Activated T-cell treated with anti-CD3 and anti-CD28 coated beads, Interleukin-2, amount 50 U/mL, for 72 hours (primary cell): ENCODE results near the gene CYB5B. TPM values are rescaled to one million over a fixed set of nuclear protein-coding genes. Genes with fewer than 3 reads are reported as not detected.
"Not testable (repeated sequence)": the region's sequence is repeated elsewhere in the genome, so short reads cannot be mapped to it uniquely, and the experiment has no call there.

Source experiments
- ATAC-seq, 2 donors: fragments of 150-1000 bp; cut with Tn5 transposase; replicated peaks in 1 of 2; 2 replicates each; pipeline ENCODE4 v1.10.0; 2021; ENCODE audit warnings: moderate library complexity in 2 of 2, mild to moderate bottlenecking in 1 of 2
- DNase-seq, 2 donors: peaks; one replicate each; pipeline ENCODE4 v3.0.0; 2021 to 2022; ENCODE audit warnings: mixed read lengths in 1 of 2
- H3K27ac Mint-ChIP-seq: one replicate; pipeline ENCODE4 v1.8.0; 2022; ENCODE audit warnings: mild to moderate bottlenecking, moderate library complexity, mixed read lengths
- H3K27me3 Mint-ChIP-seq: one replicate; pipeline ENCODE4 v1.8.0; 2022; ENCODE audit warnings: low read depth, mixed read lengths
- H3K36me3 Mint-ChIP-seq, 2 donors: one replicate each; pipeline ENCODE4 v1.8.0; 2022; ENCODE audit warnings: mixed read lengths in 2 of 2, mild to moderate bottlenecking in 1 of 2; ENCODE audit not compliant: insufficient read depth in 2 of 2
- H3K4me1 Mint-ChIP-seq: one replicate; pipeline ENCODE4 v1.8.0; 2022; ENCODE audit warnings: low read depth, mixed read lengths
- H3K4me3 Mint-ChIP-seq, 2 donors: one replicate each; pipeline ENCODE4 v1.8.0; 2022; ENCODE audit warnings: mild to moderate bottlenecking in 2 of 2, mixed read lengths in 2 of 2, moderate library complexity in 2 of 2
- H3K9me3 Mint-ChIP-seq, 2 donors: one replicate each; pipeline ENCODE4 v1.8.0; 2022; ENCODE audit warnings: mixed read lengths in 2 of 2
- total RNA-seq, 2 donors: library from RNA; stranded (reverse); gene quantifications; one replicate each; pipeline ENCODE4 v1.2.3, GENCODE V29; 2022

CYB5B gene
- total RNA-seq, 2 donors from 2014 or later = 176 to 197 TPM

DNA sequence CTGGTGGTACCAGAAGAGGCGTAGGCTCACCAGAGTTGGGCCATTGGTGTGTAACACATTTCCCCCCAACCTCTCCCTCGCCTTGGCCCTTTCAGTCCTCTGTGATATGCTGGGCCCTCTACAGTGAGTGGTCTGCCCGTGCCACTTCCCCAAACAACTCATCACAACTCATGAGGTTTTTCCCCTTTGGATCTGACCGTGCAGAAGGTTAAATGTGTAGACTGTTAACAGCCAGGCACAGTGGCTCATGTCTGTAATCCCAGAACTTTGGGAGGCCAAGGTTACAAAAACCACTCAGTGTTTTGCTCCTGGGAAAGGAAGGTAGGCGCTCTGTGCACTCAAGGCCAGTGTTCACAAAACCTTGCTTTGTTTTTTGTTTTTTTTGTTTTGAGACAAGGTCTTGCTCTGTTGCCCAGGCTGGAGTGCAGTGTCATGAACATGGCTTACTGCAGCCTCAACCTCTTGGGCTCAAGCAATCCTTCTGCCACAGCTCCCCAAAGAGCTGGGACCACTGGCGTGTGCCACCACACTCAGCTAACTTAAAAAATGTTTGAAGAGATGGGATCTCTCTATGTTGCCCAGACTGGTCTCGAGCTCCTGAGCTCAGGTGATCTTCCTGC lies 11.3 kb upstream of the CYB5B start:
- no peak for ATAC-seq
- DNase-seq = no peak
- H3K9me3 Mint-ChIP-seq = no peaks in the 10 kb centered on the region
- no peaks in the 10 kb centered on the region for H3K36me3 Mint-ChIP-seq
- no peak overlapping the region for H3K4me3 Mint-ChIP-seq
- no peaks in the 10 kb centered on the region for H3K27me3 Mint-ChIP-seq
- no peak overlapping the region for H3K27ac Mint-ChIP-seq
- H3K4me1 Mint-ChIP-seq = peaks cover 18% of the 10 kb centered on the region

DNA sequence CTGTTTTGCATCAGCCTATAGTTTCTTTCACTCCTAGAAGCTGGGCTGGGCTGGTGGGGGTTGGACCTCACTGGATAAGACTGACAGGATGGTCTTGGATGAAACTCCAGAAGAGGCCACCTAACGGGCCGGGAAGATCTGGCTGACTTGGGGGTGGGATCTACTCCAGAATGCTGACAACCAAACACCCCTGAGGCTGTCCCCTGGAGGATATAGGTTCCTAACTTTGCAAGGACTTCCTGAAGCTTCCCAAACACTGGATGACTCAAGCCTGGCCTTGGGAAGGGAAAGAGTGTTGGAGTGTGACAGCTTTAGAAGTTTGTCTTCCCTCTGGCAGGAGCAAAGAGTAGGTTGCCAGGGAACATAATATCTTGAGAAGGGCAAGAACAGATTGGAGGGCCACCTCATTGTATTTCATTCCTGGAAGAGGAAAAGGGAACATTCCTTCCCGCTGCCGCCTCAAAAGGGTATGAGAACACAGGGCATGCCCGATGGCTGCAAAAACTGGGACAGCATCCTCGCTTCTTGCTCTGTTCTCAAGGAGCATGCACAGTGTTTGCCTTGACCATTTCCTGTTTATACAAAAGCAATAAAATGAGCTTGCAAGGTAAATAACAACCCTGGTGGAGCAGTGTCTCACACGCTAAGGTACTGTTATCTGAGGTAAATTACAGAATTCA lies 6.8 kb upstream of the CYB5B start:
- Mint-ChIP-seq H3K4me3 (no peak overlapping the region), H3K27ac (no peak overlapping the region), H3K4me1 (peaks cover 3% of the 10 kb centered on the region), H3K9me3 (no peaks in the 10 kb centered on the region), H3K36me3 (no peaks in the 10 kb centered on the region), H3K27me3 (no peaks in the 10 kb centered on the region)
- ATAC-seq = no peak
- no peak for DNase-seq

DNA sequence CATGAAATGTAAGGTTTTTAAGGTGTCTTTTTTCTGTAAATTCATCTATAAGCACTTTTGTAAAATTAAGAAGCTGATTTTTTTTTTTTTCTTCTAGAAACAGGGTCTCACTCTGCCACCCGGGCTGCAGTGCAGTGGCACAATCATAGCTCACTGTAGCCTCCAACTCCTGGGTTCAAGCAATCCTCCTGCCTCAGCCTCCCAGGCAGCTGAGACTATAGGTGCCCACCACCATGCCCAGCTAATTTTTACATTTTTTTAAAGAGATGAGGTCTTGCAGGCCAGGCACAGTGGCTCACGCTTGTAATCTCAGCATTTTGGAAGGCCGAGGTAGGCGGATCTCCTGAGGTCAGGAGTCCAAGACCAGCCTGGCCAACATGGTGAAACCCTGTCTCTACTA lies 4.5 kb upstream of the CYB5B start:
- Mint-ChIP-seq H3K27ac (no peak overlapping the region), H3K27me3 (no peaks in the 10 kb centered on the region), H3K9me3 (no peaks in the 10 kb centered on the region), H3K4me3 (no peak overlapping the region), H3K36me3 (peaks cover 4% of the 10 kb centered on the region in 2 donors), H3K4me1 (peaks cover 21% of the 10 kb centered on the region)
- DNase-seq (no peak), ATAC-seq (no peak)

DNA sequence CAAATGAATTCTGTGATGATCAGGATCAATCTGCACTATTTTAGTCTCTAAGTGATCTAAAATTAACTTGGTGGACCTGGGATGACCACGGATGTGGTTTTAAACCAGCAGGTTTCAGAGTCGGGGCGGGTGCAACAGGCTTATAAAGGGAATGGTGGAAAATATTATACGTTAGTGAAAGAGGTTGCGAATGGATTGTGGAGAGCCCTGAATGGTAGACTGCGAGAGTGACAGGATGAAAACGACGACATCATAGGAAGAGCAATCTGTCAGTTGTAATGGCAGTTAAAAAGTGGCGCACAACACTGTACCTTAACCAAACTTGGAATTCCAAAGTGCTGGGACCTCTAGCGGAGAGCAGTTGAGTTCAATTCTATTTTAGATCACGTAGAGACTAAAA lies 1.2 kb upstream of the CYB5B start:
- Mint-ChIP-seq H3K9me3 (no peaks in the 10 kb centered on the region), H3K27ac (no peak overlapping the region), H3K4me1 (peaks cover 45% of the 10 kb centered on the region), H3K36me3 (peaks cover 5 to 19% of the 10 kb centered on the region in 2 donors), H3K27me3 (no peaks in the 10 kb centered on the region), H3K4me3 (peak overlapping the region; percentile 52)
- no peak for ATAC-seq
- no peak for DNase-seq

DNA sequence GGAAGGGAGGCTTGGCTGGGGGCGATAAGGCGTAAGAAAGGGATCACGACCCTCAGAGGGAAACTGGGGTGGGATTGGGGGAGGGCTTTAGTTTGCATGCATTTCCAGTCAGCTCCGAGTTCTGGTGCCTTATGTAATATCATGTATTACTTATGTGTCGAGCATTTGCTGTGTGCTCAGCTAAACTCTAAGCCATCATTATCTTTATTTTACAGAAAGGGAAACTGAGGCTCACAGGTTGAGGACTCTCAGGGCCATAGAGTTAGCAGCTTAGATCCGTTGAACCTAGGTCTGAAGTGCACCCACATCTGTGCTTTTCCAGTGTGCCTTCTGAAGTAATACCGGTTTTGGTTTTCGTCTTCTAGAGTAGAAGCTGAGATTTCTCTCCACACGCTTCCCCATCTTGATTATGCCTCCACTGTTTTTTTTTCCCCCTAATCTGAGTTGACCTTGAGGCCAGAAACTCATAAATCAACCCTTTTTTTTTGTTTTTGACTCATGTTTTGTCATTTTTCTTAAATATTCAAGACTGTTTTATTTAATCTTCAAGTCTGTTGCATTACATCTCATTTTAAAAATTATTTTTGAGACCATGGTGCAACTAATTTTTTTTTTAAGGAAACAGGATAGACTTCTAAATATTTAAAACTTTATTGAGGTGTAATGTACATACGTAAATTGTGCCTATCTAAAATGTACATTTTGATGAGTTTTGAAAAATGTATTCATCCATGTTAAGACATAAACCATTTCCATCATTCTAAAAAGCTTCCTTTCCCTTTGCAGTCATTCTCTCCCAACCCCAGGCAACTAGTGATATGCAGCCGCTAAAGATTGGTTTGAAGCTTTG lies 741 bp downstream of the CYB5B start:
- peaks cover 19 to 36% of the 10 kb centered on the region in 2 donors for H3K36me3 Mint-ChIP-seq

DNA sequence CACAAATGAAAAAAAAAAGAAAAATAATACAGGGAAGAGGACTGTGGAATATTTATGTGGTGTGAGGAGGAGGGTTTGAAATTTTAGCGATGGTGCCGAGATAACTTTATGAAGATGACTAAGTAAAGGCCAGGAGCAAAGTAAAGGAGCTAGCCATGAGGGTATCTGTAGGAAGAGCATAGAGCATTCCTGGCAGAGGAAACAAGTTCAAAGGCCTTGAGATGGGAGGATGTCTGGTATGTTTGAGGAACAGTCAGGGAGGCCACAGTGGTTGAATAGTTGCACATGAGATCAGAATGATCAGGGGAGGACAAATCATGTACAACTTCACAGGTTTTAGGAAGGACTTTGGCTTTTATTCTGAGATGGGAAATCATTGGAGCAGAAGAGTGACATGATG lies 4.2 kb downstream of the CYB5B start:
- Mint-ChIP-seq H3K4me1 (peaks cover 80% of the 10 kb centered on the region), H3K27ac (no peak overlapping the region), H3K36me3 (peaks cover 24 to 50% of the 10 kb centered on the region in 2 donors), H3K9me3 (peaks cover 6 to 7% of the 10 kb centered on the region in 2 donors), H3K4me3 (no peak overlapping the region), H3K27me3 (no peaks in the 10 kb centered on the region)
- DNase-seq (no peak), ATAC-seq (no peak)

More for the DNA sequence above, 741 bp downstream of the CYB5B start:
- DNase-seq = no peak
- no peaks in the 10 kb centered on the region for H3K27me3 Mint-ChIP-seq
- peak overlapping the region; percentile 87 for H3K27ac Mint-ChIP-seq
- H3K4me1 Mint-ChIP-seq = peaks cover 65% of the 10 kb centered on the region
- ATAC-seq = no peak
- H3K4me3 Mint-ChIP-seq = peak overlapping the region; percentile 90 to 95
- peaks cover 6 to 7% of the 10 kb centered on the region in 2 donors for H3K9me3 Mint-ChIP-seq

DNA sequence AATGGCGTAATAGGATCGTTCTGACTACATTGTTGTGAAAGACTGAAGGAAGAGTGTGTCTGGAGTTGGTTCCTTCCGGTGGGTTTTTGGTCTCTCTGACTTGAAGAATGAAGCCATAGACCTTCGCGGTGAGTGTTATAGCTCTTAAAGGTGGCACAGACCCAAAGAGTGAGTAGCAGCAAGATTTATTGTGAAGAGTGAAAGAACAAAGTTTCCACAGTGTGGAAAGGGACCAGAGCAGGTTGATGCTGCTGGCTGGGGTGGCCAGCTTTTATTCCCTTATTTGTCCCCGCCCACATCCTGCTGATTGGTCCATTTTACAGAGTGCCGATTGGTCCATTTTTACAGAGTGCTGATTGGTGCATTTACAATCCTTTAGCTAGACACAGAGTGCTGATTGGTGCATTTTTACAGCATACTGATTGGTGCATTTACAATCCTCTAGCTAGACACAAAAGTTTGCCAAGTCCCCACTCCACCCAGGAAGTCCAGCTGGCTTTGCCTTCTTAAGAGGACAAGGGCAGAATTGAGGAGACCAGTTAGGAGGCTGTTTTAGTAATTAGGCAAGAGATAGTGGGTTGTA lies 4.7 kb downstream of the CYB5B start:
- H3K9me3 Mint-ChIP-seq, H3K27ac Mint-ChIP-seq, H3K27me3 Mint-ChIP-seq, H3K4me3 Mint-ChIP-seq, DNase-seq, ATAC-seq: not testable (repeated sequence)
- Mint-ChIP-seq H3K36me3 (peaks cover 25 to 50% of the 10 kb centered on the region in 2 donors), H3K4me1 (peaks cover 81% of the 10 kb centered on the region)

DNA sequence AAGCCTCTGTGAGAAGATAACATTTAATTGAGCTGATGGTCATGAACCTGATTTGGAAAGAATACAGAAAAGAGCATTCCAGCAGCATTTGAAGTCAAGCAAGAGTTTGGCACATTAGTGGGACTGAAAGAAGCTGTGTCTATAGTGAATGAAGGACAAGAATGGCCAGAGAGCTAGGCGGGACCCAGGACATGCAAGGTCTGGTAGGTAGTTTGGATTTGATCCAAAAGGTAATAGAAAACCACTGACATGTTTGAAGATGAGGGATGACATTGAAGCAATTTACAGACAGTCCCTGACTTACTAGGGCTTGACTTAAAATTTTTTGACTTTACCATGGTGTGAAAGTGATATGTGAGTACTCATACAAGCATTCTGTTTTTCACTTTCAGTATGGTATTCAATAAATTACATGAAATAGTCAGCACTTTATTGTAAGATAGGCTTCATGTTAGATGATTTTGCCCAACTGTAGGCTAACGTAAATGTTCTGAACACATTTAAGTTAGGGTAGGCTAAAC lies 7.6 kb downstream of the CYB5B start:
- H3K36me3 Mint-ChIP-seq = peaks cover 24 to 50% of the 10 kb centered on the region in 2 donors
- peaks cover 83% of the 10 kb centered on the region for H3K4me1 Mint-ChIP-seq
- ATAC-seq = peak; percentile 80 to 82
- H3K27ac Mint-ChIP-seq = peak overlapping the region; percentile 86
- peaks cover 6 to 7% of the 10 kb centered on the region in 2 donors for H3K9me3 Mint-ChIP-seq
- H3K4me3 Mint-ChIP-seq = peak overlapping the region; percentile 2 to 29
- no peak for DNase-seq
- H3K27me3 Mint-ChIP-seq = no peaks in the 10 kb centered on the region

DNA sequence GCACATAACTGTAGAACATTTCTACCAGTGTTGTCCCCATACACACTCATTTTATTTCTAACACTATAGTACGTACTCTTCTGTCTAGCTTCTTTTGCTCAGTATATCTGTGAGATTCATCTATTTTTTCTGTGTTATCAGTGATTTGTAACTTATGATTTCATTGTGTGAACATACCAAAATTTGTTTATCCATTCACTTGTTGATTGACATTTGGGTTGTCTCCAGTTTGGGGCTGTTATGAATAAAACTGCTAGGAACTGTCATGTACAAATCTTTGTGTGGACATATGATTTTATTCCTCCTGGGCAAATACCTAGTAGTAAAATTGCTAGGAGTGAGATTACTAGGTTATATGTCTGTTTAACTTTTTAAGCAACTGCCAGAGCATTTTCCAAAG lies 9.6 kb downstream of the CYB5B start:
- Mint-ChIP-seq H3K4me3 (peak overlapping the region in 1 of 2 donors; percentile 5), H3K27ac (peak overlapping the region; percentile 82), H3K4me1 (peaks cover 86% of the 10 kb centered on the region), H3K9me3 (no peaks in the 10 kb centered on the region), H3K27me3 (no peaks in the 10 kb centered on the region), H3K36me3 (peaks cover 18 to 37% of the 10 kb centered on the region in 2 donors)
- DNase-seq (no peak), ATAC-seq (no peak)

DNA sequence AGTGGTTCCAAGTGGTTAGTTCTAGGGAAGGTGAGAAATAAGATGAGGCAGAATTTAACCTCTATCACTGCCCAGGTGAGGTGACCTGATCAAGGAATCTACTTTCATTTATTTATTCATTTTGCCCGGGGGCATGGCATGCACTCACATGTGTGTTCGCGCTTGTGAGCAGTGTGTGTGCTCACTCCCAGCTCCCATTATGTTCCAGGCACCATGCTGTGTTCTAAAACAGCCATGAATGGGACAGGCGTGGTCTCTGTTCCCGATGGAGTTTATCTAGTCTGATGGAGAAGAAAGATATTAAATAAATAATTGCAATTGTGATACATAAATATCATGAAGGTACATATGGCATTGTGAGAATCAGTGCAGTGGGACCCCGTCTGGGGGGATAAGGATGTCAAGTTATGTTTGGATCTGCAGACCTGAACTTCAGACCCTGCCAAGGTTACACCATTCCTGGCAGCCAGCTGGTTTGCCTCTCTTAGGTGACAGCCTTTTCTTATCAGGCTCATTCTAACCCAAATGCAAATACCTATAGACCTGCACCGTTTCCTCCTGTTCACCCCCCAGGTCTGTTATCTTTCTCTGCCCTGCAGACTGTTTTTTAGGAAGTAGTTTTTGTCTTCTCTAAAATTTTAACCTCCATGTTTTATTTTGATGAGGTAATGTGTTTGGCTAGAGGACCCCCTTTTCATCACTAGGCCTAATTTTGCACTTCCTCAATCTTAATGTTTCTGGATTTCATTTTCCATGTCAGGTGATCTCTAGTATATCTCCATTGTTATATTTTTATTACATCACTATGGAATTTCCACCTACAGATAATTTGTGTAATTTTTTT lies 11.8 kb downstream of the CYB5B start:
- H3K27ac Mint-ChIP-seq = peak overlapping the region; percentile 91
- H3K36me3 Mint-ChIP-seq = peaks cover 10 to 36% of the 10 kb centered on the region in 2 donors
- H3K9me3 Mint-ChIP-seq = no peaks in the 10 kb centered on the region
- peak overlapping the region in 1 of 2 donors; percentile 10 for H3K4me3 Mint-ChIP-seq
- peaks cover 88% of the 10 kb centered on the region for H3K4me1 Mint-ChIP-seq
- no peaks in the 10 kb centered on the region for H3K27me3 Mint-ChIP-seq
- no peak for DNase-seq
- no peak for ATAC-seq

DNA sequence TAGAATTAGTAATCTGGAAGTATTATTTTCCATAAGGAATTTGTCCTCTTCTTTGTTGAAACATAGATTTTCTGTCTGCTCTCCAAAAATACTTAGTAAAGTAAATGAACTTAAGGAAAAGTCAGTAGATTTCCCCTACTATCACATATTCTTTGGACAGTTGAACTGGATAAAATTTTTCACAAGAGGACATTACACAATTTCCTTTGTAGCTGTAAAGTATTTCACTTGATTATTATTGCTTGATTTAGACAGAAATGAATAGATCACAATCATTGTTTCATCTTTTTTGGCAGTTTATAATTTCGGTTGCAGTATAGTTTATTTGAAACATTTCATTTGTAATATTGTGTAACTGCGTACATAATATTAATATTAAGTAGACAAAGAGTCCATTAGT lies 12.5 kb downstream of the CYB5B start:
- peak overlapping the region; percentile 91 for H3K27ac Mint-ChIP-seq
- H3K9me3 Mint-ChIP-seq = no peaks in the 10 kb centered on the region
- peaks cover 81% of the 10 kb centered on the region for H3K4me1 Mint-ChIP-seq
- ATAC-seq (no peak), DNase-seq (no peak)
- H3K4me3 Mint-ChIP-seq = peak overlapping the region in 1 of 2 donors; percentile 10
- no peaks in the 10 kb centered on the region for H3K27me3 Mint-ChIP-seq
- peaks cover 10 to 31% of the 10 kb centered on the region in 2 donors for H3K36me3 Mint-ChIP-seq

DNA sequence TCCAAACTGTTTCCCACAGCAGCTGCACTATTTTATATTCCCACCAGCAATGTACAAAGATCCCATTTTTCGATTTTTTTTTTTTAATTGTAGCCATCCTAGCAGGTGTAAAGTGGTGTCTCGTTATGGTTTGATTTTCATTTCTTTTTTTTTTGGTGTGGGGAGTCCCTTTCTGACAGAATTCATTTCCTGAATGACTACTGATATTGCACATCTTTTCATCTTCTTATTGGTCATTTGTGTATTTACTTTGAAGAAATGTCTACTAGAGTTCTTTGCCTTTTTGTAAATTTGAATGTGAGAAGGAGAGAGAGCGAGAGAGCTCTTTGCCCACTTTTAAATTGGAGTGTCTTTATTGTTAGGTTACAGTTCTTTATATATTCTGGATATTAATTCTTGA lies 14.0 kb downstream of the CYB5B start:
- Mint-ChIP-seq H3K4me1 (peaks cover 72% of the 10 kb centered on the region), H3K36me3 (peaks cover 8 to 28% of the 10 kb centered on the region in 2 donors), H3K27ac (peak overlapping the region; percentile 71), H3K27me3 (no peaks in the 10 kb centered on the region), H3K4me3 (peak overlapping the region; percentile 59 to 75), H3K9me3 (no peaks in the 10 kb centered on the region)
- DNase-seq = no peak
- peak; percentile 83 to 84 for ATAC-seq
